HG02884 (cell line): ENCODE data around the gene CASS4.
"Not testable (repeated sequence)": the region's sequence is repeated elsewhere in the genome, so short reads cannot be mapped to it uniquely, and the experiment has no call there.

Experiments
- ATAC-seq: cut with Tn5 transposase; IDR thresholded peaks from one replicate; pipeline ENCODE4 v1.9.1; 2021; ENCODE audit warnings: mild to moderate bottlenecking, moderate library complexity; ENCODE audit not compliant: unreplicated experiment

Gene CASS4, protein sequence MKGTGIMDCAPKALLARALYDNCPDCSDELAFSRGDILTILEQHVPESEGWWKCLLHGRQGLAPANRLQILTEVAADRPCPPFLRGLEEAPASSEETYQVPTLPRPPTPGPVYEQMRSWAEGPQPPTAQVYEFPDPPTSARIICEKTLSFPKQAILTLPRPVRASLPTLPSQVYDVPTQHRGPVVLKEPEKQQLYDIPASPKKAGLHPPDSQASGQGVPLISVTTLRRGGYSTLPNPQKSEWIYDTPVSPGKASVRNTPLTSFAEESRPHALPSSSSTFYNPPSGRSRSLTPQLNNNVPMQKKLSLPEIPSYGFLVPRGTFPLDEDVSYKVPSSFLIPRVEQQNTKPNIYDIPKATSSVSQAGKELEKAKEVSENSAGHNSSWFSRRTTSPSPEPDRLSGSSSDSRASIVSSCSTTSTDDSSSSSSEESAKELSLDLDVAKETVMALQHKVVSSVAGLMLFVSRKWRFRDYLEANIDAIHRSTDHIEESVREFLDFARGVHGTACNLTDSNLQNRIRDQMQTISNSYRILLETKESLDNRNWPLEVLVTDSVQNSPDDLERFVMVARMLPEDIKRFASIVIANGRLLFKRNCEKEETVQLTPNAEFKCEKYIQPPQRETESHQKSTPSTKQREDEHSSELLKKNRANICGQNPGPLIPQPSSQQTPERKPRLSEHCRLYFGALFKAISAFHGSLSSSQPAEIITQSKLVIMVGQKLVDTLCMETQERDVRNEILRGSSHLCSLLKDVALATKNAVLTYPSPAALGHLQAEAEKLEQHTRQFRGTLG

DNA sequence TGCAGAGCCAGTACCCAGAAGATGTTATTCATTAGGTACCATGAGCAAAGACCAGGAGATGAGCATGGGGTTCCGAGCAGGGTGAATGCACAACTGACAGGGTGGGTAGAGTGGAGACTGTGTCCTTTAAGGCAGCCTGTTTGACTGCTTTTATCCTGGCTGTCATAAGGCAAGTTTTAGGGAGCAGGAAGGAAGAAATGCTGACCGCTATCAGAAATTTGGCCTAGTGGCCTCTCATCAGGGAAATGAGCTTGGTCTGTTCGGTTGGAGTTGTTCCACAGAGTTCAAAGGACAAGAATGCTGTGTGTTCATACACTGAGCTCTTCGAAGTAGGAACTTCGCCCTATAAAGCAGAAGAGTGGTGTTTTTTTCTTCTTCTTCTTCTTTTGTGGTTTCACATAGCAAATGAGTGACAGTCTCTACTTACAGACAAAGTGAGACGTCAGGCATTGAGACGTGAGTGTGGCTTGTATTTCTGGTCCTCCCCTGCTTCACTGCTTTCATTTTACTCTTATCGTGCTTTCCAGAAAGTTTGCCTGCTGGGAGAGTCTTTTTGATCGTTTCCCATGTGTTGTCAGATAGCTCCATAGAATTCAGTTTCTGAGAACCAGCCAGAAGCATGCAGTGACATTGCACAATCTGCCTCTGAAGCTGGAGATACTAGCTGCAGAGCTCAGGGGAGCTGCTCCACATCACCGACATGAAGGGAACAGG is at the start of gene CASS4:
Gene CASS4, plus strand, starts transcription at position 502 of the 714 bp plus-strand sequence. Its CDS starts 199 bp downstream, at position 701.
- ATAC-seq, result peak; percentile 64

DNA sequence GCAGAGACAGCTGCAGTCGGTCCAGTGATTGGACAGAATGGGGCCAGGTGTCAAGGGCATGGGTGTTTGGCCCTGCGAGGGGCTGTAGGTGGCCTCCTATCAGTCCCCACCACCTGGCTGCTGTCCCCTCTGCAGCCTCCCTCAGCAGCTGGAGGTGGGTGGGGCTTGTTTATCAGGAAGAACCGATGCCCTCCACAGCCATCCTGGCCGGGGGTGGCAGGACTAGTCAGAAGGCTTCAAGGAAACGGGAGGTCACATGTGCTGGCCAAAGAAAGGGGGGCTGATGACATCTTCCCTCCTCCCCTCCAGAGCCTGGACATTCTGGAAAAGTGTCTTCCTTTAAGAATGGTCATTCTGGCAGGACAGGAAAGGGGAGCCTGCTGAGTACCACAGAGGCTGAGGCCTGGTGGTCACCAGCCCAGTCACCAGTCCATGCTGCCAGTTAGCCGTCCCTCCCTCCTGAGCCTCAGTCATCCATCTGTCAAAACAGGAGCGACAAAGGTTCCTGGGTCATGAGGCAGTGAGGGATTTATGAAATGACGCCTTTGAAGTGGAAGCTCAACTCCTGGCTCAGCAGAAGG is 49.1 kb upstream of the CASS4 start:
- ATAC-seq, result no peak

DNA sequence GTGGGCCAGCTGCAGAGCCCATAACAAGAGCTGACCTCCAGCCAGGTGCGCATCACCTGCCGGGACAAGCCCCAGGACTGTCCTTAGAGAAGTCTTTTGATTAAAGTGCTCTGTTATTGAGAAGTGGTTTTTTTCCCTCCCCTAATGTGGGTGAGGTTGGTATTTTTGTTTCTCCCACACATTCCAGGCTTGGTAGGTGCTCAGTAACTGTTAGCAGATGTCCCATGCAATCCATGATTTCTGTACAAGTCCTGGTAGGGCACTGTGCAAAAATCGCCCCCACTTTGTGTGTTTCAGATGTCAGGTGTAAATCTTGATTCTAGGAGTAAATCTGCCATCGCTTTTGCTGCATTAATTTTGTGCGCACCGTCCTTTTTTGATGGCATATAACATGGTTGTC is 48.6 kb upstream of the CASS4 start:
- ATAC-seq, result no peak

DNA sequence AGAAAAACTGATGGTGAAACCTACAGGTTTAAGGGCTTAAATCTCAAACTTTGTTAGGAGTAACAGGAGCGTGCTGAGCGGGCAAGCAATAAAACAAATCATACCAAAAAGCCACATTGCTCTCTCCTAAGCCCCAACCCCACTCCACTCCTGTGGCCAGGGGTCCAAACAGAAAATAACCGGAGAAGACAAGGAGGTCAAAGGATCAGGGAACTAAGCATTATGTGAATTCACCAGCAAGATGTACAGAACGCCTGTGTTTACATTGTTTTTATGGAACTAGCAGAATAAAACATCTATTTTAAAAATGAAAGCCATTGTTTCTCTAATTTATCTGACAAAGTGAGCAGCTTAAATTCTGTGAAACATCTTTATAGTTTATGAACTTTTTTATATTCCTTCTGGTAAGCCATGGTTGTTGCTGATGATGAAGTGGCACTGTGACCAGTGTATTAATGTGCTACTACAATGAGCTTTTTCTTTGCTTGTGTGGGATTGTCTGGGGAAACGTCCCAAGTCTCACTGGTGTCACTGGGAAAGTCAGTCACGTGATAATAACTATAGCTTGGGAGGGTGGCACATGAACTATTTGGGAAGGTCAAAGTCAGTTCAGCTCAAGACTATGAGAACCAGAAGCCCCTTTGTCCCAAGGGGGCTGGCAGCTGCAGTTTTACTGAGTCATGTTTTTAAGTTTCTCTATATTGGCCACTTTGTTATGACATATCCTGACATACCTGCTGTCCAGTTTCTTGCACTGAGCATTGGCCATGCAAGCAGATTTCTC is 43.5 kb upstream of the CASS4 start:
- no peak for ATAC-seq

DNA sequence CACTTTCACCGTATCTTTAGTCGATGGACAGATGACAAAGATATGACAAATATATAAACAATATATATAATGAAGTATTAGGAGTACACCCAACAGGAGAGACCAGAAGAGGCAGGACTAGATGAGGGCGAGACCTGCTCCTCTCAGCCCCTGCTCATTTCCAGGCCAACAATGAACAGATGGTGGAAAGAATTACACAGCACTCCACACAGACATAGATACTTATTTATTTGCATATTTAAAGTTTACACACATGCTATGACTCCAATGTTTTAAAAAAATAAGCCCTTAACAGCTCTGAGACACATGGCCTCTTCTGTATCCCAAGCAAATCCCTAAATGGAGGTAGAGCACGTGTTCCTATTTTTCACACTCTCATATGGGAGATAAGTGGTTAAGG is 42.9 kb upstream of the CASS4 start:
- ATAC-seq, result no peak

DNA sequence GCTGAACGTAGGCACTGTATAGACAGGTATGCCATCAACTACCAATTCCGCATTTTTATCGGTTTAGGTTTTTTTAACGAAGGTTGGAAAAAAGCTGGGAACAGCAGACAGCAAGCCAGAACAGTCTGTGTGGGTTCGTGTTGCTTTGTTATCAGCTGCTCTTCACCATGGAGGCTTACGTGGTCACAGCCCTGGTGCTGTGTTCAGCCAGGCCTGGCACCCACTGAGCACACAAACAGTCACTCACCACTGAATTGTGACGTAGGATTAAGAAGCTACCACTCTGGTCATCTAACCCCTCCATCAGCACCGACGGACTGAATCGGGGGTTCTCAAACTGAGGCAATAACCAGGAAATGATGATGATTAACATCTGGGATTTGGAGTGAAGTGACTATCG is 40.1 kb upstream of the CASS4 start:
- no peak for ATAC-seq

DNA sequence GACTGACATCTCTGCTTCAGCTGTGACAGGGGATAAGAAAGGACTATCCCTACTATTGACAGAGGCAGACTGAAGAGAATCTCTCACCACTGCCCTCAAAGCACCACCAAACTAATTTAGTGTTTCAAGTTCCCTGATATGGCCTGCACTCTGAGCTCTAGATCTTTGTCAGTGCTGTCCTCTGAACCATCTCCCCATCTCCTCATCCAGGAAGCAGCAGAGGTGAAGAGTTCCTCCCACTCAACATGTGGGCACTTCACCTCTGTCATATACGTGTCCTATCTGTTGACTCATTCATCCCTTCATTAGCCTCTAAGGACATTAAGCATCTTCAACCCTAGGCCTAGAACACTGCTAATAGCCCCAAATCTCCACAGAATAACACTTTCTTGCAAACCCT is 39.2 kb upstream of the CASS4 start:
- no peak for ATAC-seq

DNA sequence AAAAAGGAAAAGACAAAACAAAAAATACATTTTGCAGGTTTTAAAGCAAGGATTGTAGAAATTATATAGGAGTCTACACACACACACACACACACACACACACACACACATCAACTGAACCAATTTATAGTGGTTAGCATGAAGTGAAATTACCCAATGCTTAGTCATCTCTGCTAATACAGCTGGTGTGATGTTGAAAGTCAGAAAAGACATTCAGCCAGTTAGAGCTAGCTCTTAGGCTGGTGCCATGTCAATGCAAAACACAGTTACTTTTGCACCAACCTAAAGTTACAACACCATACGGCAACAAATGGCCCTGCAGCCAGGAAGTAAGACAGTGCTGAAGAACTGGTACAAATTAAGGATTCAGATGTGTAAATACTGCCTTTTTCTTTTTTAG is 38.1 kb upstream of the CASS4 start:
- ATAC-seq, result peak; percentile 60

DNA sequence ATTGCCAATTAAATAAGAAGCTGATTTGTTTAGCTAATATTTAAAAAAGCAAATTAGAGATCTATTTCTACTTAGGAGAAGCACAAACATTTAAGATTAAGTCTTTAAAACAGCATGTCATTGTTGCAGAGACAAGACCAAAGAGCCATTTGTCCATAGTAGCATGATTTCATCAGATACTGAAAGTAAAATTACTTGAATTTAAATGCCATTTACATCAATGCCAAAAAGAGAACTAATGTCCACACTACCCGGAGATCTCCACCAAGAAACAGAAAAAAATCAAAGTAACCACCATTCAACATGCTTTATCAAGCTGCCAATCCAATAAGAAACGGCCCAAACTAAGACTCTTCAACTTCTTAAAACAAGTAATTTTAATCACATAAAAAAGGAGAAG is 35.7 kb upstream of the CASS4 start:
- ATAC-seq, result no peak

DNA sequence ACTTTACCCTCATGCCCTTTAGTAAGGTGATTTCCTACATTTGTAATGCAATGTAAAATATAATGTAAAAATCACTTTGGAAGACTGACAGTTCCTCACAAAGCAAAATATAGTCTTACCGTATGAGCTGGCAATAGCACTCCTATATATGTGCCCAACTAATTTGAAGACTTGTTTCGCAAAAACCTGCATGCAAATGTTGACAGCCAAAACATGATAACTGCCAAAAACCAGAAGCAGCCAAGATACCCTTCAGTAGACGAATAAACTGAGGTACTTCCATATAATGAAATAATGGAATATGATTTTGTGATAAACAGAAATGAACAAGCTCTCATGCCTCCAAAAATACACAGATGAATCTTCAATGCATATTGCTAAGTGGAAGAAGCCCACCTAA is 33.7 kb upstream of the CASS4 start:
- ATAC-seq, result no peak

DNA sequence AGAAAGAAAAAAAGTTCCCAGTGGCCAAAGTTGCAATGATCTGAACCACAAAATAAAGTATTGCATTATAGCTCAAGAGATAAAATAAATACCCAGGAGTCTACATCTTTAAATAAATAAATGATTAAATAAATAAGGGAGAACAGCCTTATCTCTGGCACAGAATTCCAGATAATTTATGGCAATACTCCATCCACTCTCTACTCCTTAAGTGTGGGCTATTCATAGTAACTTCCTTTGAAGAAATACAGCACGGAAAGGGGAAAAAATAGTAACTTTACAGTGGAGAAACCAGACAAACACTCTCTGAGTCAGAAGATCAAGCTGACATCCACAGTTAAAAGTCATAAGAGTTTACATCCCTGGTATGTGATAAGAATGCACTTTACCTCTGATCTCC is 31.7 kb upstream of the CASS4 start:
- ATAC-seq, result no peak

DNA sequence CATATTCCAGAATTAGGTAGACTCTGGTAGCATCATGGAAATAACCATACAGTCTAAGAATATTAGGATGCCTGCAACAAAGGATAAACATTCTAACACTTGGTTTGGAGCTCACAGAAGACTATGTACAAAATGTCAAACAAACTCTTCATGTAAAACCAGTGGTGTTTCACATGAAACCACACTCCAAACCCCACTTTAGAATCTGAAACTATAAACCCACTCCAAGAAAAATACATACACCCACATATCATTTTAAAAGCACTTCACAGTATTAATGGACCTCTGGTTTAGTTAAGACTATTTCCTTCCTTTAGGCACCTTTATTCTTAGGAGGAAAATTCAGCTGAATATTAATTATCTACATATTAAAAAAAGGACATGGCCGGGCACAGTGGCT is 30.6 kb upstream of the CASS4 start:
- ATAC-seq, result peak; percentile 79

DNA sequence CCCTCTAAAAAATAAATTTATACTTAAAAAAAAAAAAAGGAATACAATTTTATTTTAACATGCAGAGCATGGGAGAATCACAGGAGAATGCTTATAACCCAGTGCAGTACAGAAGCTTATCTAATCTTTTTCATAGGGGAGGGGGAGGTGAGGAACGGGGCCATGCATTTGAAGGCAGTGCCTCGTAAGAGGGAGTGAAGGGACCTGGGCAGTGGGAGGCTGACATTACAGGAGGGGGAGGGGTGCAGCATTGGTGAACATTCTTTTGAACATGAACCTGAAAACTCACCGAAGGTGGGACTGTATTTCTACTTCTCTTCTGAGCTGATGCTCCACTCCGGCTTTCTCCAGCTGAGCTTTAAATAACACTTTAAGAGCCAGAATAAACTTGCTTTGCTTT is 29.4 kb upstream of the CASS4 start:
- no peak for ATAC-seq

DNA sequence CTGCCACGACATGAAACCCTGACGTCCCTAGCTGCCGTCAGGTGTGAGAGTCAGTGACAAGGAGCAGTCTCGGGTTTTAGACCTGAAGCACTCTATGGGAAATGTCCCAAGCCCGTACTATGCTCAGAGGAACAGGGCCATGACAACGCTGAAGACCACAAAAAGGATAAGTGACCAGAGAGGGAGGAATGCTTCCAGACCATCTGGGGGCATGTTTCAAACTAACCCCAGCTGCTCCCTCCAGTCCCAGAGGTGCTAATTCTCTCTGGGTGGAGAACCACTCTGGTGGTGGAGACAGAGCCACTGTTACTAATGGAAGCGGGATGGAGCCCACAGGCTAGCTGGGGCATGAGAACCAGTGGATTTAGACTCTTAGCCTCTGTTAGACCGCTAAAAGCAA is 28.7 kb upstream of the CASS4 start:
- ATAC-seq, result no peak

DNA sequence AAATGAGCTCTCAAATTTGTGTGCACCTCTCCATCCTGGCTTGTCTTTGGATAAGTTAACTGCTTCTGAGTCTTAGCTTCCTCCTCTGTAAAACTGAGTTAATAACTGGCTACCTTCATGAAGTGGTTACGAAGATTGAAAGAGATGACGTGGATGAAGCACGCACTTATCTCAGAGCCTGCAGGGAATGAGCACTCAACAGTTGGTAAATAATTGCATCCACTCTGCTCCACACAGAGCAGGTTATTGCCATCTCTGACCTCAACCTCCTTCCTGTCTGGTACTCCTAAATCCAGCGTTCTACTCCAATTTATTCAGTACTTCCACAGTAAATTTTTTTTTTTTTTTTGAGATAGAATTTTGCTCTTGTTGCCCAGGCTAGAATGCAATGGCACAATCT is 26.9 kb upstream of the CASS4 start:
- ATAC-seq, result no peak

DNA sequence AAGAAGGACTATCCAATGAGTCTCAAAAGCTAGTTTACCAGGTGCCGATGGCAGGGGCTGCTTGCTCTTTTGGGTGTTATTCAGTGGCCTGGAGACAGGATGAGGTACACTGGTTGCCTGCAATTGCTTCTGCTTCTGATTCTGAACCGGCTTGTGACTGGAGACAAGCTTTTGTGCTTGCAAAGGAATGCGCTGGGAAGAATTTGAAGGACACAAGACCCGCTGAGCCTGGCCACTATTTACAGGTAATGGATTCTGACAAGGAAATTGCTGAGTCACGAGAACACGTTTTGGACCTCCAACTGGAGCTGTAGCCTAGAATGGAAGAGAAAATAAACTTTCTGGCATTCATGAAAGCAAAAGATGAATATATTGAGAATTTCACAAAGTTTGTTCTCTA is 25.8 kb upstream of the CASS4 start:
- ATAC-seq, result no peak

DNA sequence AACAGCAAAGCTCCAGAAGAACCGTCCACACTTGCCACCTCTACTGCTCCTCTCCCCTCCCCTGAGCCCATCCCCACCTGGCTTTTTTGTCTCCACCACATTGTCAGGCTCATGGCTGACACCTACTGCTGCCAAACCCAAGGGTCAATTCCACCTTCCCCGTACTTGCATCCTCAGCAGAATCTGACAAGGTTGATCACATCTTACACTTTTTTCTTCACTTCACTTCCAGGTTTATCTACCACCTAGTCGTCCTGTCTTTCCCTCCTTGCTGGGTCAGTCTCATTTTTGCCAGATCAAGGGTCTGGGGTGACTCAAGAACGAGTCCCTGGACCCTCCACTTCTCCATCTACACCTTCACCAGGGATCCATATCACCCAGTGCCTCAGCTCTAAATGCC is 23.2 kb upstream of the CASS4 start:
- ATAC-seq, result no peak

DNA sequence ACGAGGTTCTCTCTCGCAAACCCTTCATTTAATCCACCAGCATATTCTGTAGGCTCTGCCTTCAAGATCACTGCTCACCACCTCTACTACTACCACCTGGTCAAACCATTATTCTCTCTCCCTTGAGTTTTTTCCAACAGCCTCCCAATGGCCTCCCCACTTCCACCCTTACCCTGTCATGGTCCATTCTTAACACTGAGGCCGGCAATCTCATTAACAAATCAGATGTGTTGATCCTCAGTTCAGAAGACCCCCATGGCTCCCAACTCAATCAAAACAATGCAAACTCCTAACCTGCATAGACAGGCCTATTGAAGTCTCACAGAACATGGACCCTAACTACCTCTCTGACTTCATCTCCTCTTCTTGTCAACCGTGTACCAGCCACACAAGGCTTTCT is 22.3 kb upstream of the CASS4 start:
- ATAC-seq, result no peak

DNA sequence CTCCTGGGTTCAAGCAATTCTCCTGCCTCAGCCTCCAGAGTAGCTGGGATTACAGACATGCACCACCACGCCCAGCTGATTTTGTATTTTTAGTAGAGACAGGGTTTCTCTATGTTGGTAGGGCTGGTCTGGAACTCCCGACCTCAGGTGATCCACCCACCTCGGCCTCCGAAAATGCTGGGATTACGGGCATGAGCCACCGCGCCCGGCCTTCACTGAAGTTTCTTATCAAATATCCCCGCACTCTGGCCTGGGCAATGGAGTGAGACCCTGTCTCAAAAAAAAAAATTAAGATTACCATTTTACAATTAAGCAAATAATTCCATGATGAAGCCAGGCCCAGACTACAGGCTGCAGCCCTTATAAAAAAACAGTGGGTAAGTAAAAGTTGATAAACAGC is 21.7 kb upstream of the CASS4 start:
- not testable (repeated sequence) for ATAC-seq

DNA sequence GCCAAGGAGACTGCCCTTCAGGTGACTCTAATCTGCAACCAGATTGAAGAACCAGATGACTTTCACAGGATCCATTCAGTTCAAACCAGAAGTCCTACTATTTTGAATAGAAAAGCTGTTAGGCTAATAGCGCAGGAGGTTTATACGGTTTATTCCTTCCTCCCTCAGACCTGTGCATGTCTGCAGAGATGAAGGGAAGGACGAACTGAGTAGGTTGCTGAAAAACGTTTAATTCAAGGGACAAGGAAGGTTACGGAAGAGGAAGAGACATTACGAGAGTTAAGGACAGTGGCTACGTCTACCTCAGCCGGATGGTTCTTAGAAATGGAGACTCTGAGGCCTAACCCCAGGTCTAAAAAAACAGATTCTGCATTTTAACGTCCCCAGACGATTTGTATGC is 21.0 kb upstream of the CASS4 start:
- no peak for ATAC-seq
